Renal cortex interstitium (tissue), 11 donors: Measurements from ENCODE around the gene TSEN54. TPM values are rescaled to one million over a fixed set of nuclear protein-coding genes. Genes with fewer than 3 reads are reported as not detected.

Source experiments
- DNase-seq, 11 donors: peaks; one replicate each; pipeline ENCODE4 v3.0.0-alpha.2; 2013; ENCODE audit warnings: low read depth in 9 of 11, low spot score in 4 of 11; ENCODE audit errors: extremely low read depth in 1 of 11
- polyA plus RNA-seq, 3 donors: library from polyadenylated mRNA; unstranded; fragments of 120-200 nt; gene quantifications; one replicate each; pipeline ENCODE4 v1.2.1, GENCODE V29; 2013; ENCODE audit not compliant: insufficient read length in 3 of 3

Gene TSEN54
- polyA plus RNA-seq, 3 donors: 46.8 to 55.0 (median 47.2) TPM

DNA sequence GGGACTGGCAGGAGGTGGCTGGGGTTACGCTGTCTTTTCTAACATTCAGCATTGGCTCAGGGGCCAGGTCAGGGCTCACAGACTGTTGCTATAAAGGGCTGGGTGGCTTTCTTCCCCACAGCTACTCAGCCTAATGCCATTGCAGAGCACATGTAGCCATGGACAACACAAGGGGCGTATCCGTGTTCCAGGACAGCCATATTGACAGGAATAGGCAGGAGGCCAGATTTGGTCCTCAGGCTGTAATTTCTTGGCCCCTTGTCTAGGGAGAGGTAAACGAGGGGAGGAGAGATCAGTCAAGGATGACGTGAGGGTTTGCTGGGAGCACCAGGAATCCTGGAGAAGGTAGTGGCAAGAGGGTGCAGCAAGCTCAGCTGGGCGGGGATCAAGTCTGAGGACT is 50.1 kb downstream of the TSEN54 start:
- no peak for DNase-seq

DNA sequence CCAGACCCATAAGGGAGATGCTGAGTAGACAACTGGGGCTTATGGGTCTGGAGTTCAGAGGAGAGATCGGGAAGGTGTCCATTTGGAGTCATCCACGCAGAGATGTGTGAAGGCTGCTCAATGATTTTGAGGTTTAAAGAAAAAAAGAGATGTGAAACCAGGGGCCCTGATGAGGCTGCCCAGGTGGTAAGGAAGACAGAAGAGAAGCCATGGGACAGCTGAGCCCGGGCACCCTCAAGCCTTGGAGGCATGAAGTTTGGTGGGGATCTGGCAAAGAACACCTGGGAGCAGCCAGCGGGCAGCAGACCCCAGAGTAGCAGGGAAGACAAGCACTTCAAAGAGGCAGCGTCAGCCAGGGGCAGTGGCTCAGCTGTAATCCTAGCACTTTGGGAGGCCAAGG is 50.5 kb downstream of the TSEN54 start:
- no peak for DNase-seq

DNA sequence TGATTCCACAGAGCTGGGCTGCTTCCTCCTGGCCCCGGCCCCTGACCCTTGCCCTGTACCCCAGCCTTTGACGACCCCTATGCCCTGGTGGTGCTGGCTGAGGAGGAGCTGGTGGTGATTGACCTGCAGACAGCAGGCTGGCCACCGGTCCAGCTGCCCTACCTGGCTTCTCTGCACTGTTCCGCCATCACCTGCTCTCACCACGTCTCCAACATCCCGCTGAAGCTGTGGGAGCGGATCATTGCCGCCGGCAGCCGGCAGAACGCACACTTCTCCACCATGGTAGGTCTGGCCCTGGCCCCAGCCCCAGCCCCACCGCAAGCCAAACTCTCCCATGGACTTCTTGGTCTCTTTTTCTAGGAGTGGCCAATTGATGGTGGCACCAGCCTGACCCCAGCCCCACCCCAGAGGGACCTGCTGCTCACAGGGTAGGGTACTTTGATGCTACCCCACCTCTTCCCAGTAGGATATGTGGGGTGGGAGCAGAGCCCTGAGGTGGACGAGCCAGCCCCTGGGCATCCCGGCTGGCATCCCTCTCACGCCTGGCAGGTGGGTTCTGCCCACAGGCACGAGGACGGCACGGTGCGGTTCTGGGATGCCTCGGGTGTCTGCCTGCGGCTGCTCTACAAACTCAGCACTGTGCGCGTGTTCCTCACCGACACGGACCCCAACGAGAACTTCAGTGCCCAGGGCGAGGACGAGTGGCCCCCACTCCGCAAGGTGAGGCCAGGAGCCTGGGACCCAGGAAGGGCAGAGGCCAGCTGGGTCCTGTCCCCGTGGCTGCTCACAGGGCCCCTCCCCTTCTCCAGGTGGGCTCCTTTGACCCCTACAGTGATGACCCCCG is 52.3 kb downstream of the TSEN54 start:
- DNase-seq: no peak

DNA sequence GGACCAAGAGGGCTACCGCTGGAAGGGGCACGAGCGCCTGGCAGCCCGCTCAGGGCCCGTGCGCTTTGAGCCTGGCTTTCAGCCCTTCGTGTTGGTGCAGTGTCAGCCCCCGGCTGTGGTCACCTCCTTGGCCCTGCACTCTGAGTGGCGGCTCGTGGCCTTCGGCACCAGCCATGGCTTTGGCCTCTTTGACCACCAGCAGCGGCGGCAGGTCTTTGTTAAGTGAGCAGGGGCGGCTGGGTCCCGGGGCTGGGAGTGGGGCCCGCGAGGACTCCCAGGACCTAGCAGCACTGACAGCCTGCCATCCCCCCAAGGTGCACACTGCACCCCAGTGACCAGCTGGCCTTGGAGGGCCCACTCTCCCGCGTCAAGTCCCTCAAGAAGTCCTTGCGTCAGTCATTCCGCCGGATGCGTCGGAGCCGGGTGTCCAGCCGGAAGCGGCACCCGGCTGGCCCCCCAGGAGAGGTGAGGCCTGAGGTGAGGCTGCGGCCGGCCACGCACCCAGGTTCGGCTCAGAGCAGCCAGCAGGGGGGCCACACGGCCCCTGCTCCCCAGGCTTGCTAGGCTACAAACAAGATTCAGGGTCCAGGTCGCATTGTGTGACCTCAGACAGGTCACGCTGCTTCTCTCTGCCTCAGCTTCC is 53.8 kb downstream of the TSEN54 start:
- no peak for DNase-seq

DNA sequence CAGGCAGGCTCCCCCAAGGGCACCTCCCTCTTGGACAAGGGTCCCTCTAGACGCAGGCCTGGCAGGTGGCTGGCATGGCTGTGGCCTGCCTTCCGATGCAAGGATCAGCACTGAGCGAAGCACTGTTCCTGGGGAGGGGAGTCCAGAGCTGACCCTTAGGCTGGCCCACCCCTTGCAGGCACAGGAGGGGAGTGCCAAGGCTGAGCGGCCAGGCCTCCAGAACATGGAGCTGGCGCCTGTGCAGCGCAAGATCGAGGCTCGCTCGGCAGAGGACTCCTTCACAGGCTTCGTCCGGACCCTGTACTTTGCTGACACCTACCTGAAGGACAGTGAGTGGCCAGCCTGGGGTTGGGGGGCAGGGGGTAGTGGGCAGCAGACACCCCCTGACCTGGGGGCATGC is 54.4 kb downstream of the TSEN54 start:
- no peak for DNase-seq

DNA sequence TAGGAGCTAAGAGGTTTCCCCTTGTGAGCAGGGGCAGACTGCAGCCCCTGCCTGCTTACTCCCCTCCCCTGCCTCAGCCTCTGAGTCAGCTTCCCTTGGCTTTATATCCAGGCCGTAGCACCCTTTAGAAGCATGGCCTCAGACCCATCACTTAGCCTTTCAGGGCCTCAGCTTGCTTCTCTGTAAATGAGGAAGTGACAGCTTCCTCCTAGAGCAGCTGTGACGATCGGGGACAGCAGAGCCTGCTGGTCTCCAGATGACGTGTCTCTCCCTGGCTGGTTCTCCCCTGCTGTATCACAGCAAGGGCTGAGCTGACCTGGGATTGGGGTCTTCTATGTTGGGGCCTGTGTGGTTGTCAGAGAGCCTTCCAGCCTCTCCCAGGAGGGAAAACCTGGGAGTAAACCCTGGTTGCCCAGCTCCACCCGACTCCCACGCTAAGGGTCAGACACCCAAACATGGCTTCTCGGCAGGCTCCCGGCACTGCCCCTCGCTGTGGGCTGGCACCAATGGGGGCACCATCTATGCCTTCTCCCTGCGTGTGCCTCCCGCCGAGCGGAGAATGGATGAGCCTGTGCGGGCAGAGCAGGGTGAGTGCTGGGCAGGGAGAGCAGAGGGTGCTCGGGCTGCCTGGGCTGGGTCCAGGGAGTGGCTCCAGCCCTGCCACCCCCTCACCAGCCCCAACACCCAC is 55.0 kb downstream of the TSEN54 start:
- no peak for DNase-seq

DNA sequence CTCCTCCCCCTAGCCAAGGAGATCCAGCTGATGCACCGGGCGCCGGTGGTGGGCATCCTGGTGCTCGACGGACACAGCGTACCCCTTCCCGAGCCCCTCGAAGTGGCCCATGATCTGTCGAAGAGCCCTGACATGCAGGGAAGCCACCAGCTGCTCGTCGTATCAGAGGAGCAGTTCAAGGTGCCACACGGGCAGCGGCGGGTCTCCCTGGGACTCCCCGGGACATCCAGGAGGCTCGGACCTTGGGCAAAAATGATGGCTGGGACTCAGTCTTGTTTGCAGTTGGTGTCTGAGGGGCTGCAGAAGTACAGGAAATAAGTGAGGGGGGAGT is 55.5 kb downstream of the TSEN54 start:
- DNase-seq: no peak

DNA sequence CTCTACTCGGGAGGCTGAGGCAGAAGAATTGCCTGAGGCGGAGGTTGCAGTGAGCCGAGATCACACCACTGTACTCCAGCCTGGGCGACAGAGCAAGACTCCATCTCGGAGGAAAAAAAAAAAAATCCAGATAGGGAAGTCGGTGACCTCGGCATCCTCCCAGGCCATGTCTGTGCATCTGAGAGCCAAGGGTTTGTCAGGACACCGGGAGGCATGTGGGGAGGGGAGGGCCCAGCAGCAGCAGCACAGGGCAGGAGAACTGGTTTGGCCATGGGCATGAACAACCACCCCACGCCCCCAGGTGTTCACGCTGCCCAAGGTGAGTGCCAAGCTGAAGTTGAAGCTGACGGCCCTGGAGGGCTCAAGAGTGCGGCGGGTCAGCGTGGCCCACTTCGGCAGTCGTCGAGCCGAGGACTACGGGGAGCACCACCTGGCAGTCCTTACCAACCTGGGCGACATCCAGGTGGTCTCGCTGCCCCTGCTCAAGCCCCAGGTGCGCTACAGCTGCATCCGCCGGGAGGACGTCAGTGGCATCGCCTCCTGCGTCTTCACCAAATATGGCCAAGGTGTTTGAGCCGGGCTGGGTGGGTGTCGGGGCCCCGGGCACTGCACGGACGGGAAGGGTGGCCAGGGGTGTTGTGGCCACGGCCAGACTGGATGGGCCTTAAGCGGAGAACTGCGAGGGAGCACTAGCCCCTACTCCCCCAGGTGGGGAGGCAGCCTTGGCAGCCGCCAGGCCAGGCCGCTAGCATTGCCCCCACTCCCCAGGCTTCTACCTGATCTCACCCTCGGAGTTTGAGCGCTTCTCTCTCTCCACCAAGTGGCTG is 56.6 kb downstream of the TSEN54 start:
- no peak for DNase-seq

DNA sequence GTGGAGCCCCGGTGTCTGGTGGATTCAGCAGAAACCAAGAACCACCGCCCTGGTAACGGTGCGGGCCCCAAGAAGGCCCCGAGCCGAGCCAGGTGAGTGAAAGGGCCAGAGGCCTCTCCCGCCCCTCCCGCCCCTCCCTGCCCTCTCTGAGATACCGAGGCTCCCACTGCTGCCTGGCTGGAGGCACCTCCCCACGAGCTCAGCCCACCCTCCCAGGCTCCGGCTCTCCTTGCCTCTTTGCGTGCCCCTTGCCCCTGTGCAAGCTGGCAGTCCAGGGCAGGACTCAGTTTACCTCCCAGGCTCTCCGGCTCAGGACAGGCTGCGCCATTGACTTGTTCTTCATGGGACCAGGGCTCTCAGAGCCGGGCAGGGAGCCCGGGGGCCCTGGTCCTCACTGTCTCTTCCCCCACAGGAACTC is 57.2 kb downstream of the TSEN54 start:
- DNase-seq: no peak

DNA sequence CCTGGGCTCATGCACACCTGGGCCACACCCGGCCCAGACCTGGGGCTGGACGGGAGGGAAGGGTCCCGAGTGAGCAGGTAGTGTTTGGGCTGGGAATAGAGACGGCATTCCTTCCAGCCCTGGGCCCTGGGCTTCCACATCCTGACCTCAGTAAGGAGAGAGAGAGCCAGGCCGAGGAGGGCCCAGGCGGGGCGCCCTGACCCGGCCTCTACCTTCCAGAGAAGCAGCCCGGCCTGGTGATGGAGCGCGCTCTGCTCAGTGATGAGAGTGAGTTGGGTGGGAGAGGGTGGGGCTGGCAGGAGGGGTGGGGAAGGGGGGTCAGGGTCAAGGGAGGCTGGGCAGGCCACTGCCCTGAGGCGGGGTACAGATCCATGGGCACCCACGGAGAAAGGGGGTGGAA is 57.7 kb downstream of the TSEN54 start:
- DNase-seq: no peak

Other genes with a start within 250 kb of the TSEN54 start
- gene MIF4GD, start 245.3 kb upstream of the TSEN54 start, polyA plus RNA-seq: 10 to 100 TPM; 18.5 to 22.3 (median 20.4) TPM
- 1 to 10 TPM; 7.1 to 8.7 (median 8.7) TPM for gene SLC25A19, start 227.1 kb upstream of the TSEN54 start, polyA plus RNA-seq
- gene GRB2, start 110.8 kb upstream of the TSEN54 start, polyA plus RNA-seq: 100 to 1,000 TPM in 2 of 3 donors, 10 to 100 TPM in 1; 94.8 to 103 (median 102) TPM
- 100 to 1,000 TPM in 1 of 3 donors, 10 to 100 TPM in 2; 91.6 to 101 (median 96.7) TPM for gene TMEM94, start 59.9 kb upstream of the TSEN54 start, polyA plus RNA-seq
- gene CASKIN2, start 991 bp upstream of the TSEN54 start, polyA plus RNA-seq: 10 to 100 TPM; 24.1 to 32.7 (median 28.3) TPM
- gene LLGL2, start 9.2 kb downstream of the TSEN54 start, polyA plus RNA-seq: 100 to 1,000 TPM in 1 of 3 donors, 10 to 100 TPM in 2; 45.9 to 103 (median 60.8) TPM
- gene MYO15B, start 71.3 kb downstream of the TSEN54 start, polyA plus RNA-seq: 100 to 1,000 TPM; 123 to 286 (median 163) TPM
- 10 to 100 TPM in 1 of 3 donors, 1 to 10 TPM in 2; 5.6 to 13.3 (median 5.7) TPM for gene SMIM5, start 116.9 kb downstream of the TSEN54 start, polyA plus RNA-seq
- gene RECQL5, start 150.6 kb downstream of the TSEN54 start, polyA plus RNA-seq: 10 to 100 TPM; 34.6 to 52.3 (median 44.1) TPM
- gene SAP30BP, start 150.8 kb downstream of the TSEN54 start, polyA plus RNA-seq: 10 to 100 TPM; 87.6 to 96.1 (median 94.4) TPM
- 10 to 100 TPM in 2 of 3 donors, 1 to 10 TPM in 1; 9.9 to 14.7 (median 11.1) TPM for gene ITGB4, start 204.9 kb downstream of the TSEN54 start, polyA plus RNA-seq
- 10 to 100 TPM; 19.7 to 37.6 (median 32.9) TPM for gene GALK1, start 248.7 kb downstream of the TSEN54 start, polyA plus RNA-seq